Kidney glomerular epithelial cell (primary cell): ENCODE data around the gene VCP.
A peak's percentile ranks its signal among the peaks of the same experiment; 100 is the strongest.

Experiments used
- DNase-seq: peaks from one replicate; lab custom pipeline; 2025; lab: John Stamatoyannopoulos, UW

Gene VCP

DNA sequence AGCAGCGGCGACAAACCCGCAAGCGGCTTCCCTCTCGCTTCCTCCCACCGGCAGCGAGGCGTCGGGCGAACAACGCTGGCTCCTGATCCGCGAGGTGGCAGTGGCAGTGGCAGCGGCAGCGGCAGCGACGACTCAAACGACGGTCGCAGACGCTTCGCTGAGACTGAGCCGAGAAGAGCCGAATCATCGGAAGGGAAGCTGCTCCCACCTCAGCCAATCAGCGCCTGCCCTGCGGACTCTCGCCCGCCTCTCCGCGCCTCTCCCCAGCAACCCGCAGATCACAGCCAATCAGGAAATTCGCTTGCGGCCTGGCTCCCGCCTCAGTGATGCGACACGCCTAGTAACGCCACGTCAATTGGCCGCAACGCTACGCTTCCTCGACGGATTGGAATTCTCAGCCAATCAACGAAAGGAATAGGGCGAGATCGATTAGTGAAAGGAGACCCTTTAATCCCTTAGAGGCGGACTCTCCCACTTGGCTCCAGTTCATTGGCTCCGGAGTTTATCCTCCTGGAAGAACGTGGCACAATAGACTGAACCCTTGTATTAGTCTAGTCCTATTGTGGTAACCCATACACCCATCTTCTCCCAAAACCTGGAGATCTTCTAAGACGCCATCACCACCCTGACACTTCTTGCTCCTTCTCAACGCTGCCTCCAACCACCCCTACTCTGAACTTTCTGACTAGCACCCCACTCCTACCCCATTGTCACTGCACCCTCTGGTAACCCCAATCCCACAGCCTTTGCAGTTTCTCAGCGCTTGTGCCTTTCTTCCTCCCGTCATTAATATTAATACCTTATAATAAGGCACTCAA is at the start of gene VCP:
Gene VCP (minus strand): TSS at position 165 of the 818 bp plus-strand sequence. CDS start 272 bp downstream, outside the sequence.
- DNase-seq, result peak; percentile 99

DNA sequence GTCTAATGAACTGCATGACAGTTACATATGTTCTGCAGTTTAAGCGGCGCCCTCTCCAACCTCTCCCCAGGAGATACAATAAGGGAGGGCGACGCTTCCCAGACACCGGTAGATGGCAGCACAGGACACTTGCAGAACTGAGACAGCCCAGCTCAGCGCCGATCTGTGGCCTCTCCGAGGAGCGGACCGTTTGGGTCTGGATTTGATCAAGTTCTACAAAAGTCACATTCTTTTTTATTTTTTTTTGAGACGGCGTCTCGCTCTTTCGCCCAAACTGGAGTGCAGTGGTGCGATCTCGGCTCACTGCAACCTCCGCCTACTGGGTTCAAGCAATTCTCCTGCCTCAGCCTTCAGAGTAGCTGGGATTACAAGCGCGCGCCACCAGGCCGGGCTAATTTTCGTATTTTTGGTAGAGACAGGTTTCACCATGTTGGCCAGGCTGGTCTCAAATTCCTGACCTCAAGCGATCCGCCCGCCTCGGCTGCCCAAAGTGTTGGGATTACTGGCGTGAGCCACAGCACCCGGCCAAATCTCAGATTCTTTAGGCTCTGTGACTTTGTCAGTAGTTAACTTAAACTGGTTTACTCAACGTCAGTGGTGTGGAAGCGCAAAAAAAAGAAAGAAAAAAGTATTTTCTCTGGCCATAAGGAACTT is 44.6 kb upstream of the VCP start:
- DNase-seq, result peak; percentile 95

DNA sequence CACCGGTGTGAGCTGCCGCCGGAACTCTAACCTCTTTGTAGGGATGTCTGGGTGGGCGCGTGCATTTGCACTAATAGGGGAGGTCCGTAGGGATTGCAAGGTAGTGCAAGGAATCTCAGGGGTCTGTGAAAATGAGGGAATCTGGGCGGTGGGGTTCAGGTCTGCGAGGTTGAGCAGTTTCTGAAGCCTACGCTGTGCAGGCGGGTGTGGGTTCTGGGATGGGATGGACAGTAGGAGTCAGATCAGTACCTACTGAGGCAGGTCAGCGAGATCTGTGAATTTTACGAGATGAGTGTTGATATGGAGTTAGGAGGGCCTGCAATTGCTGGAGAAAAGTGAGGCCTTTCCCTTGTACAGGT is 44.1 kb upstream of the VCP start:
- DNase-seq, result no peak

DNA sequence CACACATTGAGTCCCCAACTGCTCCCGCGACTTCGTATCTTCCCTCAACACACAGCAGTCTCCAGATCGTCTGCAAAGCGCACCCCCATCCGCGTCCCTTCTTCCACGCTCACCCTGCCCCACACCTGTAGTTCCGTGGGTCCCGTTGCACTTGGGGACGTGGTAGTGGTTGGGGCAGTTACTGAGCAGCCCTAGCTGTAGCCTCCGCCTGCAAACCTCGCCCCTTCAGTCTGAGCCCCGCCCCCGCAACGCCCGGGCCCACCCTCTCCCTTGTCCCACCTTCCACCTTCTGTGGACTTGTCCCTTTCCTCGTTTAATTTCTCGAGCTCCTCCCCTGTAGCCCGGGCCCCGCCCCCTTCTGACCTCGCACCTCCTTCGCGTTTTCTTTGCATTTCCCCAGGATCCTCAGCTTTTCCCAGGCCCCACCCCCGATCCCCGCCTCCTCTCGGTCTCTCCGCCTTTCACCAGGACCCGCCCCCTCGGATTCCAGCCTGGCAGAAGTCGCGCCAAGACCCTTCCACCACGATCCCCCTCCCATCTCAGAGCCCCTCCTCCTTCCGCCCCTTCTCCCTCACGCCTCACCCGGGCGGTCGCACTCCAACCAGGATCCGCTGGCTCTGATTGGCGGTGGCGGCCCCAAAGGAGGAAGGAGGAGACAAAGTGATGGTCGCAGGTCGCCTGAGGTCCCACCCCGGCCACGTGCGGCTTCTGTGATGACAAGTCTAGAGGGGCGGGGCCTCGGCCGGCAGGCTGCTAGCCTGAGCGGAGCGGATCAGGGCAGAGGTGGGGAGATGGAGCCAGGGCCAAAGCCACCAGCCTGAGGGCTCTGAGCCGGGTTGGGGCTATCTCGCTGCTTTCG is 43.5 kb upstream of the VCP start, which contains the start of gene ATOSB:
Gene ATOSB (minus strand): TSS at position 183 of the 859 bp plus-strand sequence. CDS start 7,588 bp downstream, outside the sequence.
- DNase-seq, result peak; percentile 99

DNA sequence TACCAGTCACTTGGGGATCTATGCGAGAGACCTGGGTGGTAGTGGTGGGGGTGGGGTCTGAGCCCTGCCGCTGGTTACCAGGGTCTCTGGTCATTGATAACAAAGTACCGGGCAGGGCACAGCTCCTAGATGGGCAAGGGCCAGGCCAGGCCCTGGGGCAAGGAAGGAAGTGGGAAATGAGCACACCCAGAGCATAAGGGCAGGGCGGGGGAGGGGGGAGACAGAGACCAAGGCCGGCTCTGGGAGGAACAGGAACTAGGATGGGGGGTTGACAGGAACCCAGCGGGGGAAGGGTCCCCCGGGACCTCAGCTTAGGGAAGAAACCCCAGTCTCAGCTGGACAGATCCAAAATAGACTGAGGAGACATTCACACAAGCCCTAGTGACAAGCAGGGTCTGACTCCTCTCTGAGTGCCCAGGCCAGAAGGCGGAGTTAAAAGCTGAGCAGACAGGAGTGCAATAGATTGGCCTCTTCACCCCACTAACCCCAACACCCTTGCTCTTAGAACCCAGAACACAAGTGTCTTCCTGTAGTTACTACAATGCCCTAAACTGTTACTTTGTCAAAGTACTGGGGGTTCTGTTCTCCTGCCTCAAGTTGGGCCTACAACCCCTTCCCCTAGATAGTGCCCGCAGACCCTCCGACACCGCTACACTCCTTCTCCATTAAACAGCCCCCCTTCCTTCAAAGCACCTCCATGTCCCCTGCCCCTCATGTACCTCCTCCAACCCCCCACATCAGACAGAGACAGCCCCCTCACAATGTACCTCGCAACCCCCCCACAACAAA is 42.6 kb upstream of the VCP start:
- DNase-seq, result peak; percentile 3

DNA sequence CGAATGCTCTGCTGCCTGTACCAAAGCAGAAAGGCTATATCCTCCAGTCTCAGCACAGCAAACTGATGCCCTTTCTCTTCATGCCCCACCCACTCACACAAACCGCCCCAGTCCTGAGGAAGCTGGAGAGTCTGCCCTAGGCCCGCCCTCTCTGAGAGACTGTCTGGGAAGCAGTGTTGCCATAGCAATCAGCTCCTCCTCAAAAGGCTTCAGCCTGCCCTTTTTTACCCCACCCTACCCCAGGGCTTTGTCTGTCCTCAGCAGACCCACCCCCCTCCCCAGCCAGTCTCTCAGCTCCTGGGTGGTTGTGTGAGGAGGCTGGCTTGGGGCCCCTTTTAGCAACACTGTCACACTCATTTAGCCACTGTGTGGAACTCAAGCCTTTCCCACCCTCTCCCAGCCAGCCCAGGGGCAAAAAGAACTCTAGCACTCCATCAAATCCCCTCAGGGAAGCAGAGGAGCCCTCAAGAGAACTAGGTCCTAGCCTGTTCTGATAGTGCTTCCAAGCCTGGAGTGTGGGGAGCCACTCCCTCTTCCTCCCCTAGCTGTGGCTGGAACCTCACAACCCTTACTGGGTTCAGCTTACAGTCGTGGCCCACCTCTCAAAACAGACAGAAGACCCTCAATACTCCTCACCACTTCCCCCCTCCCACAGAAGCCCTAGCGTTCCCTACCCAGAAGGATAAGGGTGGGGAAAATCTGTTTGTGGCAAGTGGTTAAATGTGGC is 41.9 kb upstream of the VCP start:
- DNase-seq, result peak; percentile 94

DNA sequence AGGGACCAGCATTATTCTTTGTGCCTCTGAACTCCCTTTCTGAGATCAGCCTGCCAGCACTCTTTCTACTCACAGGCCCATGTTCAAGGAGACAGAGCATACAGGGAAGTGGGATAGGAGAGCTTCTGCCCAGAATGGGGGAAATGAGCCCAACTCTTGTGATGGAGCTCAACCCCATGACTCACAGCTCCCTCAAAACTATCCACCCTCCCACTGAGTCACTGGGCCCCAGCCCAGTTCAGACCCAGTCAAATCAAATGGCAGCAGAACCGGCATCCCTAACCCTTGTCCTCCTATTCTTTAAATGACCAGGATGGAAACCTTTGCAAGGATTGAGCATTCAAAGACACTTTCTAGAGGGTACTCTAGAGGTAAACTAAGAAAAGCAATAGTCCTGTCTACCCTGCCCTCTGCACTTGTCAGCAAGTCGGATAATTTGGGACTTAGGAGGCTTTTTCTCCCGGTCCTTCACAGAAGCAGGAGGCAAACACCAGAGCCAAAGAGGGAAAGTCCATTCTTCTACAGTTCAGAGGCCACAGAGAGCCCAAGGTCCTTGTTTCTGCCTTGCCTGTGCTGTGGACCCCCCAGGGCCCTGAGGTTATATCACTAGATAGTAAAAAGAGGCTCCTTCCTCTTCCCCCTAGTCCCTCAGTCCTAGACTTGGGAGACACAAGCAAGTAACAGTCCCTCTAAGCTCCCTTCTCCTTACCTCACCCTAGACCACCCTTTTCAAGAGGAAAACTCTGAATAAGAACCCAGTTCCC is 40.0 kb upstream of the VCP start:
- no peak for DNase-seq

DNA sequence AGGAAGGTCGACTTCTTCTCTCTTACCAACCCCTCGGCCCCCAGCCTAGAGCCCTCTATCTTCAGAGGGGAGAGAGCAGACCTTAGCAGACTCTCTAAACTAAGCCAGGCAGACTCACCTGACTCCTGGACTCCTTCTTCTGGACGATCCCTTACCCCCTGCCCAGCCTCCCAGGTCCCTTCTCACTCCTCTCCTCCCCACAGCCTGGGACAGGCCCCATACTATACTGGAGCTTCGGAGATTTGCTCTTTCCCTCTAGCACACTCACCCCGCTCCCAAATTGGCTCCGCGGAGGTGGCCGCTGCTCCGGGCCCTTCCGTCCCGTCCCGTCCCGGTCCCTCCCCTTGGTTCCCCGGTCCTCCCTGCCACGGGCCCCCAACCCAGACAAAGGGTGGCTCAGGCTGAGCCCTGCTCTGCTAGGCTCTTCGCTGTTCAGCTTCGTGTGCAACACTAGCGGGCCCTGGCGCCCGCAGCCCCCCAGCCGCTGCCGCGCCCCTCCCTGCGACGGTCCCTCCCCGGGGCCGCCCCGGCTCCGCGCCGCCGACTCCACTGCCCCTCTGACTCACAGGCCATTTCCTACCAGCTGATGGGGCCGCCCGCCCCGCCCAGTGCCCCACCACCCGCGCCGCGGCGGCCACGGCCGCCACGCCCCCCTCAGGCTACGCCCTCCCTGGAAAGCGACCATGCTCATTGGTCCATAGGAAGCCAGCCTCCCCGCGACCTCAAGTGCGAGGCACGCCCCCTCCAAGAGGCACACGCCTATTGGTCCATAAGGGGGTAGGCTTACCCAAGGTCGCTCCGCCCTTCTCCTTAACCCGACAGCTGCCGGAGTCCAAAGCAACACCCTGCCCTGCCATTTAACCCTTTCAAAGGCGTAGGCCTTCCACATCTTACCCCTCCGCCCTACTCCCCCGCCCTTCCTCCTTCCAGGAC is 38.8 kb upstream of the VCP start:
- DNase-seq, result peak; percentile 96

DNA sequence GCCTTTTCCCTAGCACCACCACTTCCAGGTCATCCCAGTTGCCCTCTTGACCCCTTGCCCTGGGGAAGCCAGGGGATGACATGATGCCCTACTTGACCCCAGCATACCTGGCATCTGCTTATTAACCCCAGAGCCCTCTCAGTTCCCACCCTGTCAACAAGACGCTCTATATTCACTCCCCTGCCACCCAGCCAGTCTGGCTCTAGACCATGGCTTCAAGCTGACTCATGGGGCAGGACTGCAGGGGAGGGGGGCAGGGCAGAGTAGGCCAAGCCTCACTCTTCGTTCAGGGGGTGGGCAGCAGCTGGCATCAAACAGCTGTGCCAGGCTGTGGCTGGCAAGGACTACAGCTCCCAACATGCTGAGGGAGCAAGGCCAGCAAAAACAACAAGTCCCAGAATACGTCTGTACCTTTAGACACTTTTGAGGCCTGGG is 37.9 kb upstream of the VCP start:
- DNase-seq, result peak; percentile 75

DNA sequence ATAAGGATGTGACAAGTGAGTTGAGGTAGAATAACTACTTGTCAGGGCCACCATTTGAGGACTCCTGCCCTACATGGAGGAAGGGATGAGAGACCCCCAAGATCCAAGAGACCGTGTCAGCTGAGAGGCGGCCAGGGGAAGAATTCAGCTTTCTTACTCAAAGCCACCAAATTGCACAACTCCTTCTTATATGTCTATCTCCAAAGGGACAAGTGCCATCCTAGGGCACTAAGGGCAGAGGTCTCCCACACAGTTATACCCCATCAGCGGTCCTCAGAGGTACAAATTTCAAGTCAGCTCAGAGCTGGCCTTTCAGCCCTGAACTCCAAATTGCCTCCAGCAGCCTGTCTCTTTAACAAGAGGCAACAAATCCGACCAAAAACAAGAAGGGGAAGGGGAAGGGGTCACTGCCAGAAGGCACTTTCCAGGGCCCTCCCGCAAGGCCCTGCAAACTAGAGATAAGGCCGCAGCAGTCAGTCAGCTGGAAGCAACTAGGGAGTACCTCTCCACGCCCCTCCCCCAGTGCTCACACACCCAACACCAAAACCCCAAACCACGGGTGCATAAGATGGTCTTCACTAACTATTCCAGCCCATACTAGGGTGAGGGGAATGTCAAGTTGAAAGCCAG is 36.6 kb upstream of the VCP start:
- DNase-seq, result no peak

DNA sequence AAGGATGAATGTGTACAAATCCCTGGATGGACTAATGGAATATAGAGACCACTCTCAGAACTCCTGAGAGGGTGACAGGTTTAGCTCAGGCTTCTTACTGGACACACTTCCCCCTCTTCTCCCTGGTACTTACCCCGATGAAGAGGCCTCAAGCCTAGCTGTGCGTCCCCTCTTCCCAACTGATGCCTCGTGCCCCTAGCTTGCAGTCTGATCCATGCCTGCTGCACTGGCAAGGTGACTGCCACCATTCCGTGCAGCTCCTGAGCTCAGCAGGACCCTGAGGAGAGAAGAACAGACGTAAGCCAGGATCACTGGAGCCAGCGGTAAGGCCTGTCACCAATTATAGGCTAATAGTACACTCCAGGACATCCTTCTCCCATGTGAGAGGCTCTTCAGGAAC is 36.0 kb upstream of the VCP start:
- no peak for DNase-seq

DNA sequence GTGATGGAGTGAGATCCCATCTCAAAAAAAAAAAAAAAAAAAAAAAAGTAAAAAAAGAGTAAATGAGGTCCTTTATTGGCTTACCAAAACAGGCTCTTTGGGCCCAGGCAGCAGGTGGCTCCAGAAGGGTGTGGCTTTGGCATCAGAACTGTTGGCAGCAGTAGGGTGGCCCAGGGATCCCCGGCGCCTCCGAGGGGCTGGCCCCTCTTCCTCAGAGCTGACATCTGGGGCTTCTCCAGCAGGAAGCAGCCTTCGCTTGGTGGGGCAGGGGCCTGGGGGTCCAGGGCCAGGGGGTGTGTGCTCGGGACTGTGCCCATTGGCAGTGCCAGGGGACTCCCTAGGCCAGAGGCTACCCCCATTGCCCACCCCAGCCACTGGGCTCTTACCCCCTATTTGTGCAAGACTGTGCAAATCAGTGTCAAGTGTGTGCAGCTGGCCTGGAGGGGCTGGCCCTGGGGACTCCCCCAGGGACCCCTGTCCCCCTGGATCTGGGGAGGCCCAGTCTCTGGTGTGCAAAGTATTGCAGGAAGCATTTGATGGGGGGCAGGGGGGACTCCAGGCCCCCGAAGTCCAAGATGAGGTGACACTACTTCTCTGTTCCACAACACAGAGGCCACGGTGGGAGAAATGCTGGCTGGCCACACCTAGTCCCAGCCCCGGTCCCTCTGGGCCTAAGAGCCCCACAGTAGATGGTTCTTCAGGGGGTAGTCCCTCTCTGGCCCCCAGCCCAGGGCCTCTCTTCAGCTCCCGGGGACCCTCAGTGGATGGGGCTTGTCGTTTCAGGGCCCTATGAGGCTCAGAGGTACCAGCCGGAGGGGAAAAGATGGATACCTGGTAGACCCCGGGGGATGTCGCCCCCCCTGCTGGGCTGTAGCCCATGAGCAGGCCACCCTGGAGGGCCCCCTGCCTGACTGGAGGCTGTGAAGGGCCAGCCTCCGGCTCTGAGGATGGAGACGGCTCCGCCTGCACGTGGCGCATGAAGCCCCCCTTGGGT is 35.2 kb upstream of the VCP start:
- no peak for DNase-seq

DNA sequence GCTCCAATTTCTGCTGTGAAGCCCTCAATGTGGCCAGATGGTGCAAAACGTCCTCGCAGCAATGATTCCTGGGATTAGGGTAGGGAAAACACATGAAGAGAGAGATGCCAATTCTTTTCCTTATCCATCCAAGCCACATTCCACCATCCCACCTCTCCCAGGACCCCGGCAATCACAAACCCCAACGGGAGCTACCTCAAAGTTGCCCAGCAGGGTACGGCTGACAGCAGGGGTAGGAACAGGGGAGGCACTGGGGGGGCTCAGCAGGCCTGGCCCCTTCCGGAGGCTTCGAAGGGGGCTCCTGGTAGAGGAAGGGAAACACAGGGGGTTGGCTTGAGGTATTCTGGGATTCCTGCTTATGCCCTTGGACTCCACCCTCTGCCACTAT is 33.9 kb upstream of the VCP start:
- no peak for DNase-seq

DNA sequence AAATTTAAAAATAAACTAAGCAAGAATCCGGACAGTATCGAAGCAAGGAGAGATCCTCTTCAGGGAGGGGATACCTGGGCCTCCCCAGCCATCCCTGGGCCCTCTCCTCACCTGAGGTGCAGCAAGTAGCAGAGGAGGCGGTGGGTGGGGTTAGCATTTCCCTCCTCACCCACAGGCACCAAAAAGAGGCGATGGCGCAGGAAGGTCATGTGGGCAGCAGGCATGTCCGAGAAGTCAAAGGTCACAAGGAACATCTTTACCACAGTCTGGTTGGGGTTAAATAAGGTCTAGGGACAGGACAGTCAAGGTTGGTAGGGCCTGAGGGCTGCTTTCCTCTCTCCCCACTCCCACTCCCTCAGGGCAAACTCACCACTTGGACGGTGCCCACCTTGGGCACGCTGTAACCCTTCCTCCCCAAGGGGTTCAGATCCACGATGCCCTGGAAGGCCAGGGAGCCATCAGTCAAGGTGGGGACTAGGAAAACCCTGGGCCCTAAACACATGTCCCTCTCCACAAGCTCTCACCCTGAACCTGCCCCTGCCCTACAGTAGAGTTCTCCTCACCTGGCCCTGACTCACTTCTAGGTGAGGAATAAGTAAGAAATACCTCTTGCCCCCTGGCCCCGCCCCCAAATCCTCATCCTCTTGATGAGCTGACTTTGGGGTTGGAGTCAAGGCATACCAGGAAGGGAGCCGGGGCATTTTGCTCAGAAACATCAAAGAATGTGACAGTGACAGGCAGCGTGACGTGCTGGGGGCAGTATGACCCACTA is 33.3 kb upstream of the VCP start:
- no peak for DNase-seq

DNA sequence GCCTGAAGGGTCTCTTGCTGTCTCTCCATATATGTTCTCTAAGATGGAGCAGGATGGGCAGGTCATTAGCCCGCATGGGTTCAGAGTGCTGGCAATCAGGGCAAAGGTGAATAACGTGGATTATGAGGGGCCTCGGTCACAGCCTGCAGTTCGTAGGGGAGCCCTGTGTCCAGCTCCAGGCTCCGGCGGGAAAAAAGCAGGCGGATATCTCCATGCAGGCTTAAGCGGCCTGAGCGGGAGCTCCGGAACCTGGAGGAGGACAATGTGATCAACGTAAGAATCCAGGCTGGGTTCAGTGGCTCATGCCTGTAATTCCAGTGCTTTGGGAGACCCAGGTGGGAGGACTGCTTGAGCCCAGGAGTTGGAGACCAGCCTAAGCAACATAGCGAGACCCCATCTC is 32.7 kb upstream of the VCP start:
- no peak for DNase-seq

DNA sequence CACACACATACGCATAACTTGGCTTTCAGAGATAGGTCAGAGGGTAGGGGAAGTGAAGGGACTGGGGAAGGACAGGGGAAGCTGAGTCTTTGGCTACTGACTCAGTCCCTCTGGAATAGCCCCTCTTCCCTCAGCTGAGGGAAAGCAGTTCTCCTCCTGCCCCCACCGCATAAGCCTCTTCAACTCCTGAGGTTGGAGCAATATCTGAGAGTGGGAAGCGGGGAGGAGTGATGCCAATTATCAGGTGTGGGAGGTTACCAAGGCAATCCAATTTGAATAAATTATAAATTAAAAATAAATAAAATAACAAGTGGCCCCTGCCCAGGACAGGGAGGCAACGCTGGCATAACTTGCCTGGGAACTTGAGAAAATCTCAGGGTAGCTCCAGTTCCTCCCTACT is 32.2 kb upstream of the VCP start:
- no peak for DNase-seq
